Muscle of leg (tissue), 11 donors: ENCODE measurements around the gene CASQ2. TPM values are rescaled to one million over a fixed set of nuclear protein-coding genes. Genes with fewer than 3 reads are reported as not detected.

Experiments
- DNase-seq: peaks from one replicate; pipeline ENCODE4 v3.0.0; 2013
- H3K27ac ChIP-seq: one replicate; pipeline ENCODE4 v1.5.1; 2013; ENCODE audit warnings: mild to moderate bottlenecking, low read length, control low read depth
- H3K27me3 ChIP-seq: one replicate; pipeline ENCODE4 v1.6.1; 2013; ENCODE audit warnings: low read length; ENCODE audit not compliant: control insufficient read depth, insufficient read depth
- H3K36me3 ChIP-seq: one replicate; pipeline ENCODE4 v1.6.1; 2013; ENCODE audit warnings: low read length; ENCODE audit not compliant: control insufficient read depth, insufficient read depth
- H3K4me1 ChIP-seq: one replicate; pipeline ENCODE4 v1.6.1; 2013; ENCODE audit warnings: low read length; ENCODE audit not compliant: control insufficient read depth, insufficient read depth
- H3K4me3 ChIP-seq: one replicate; pipeline ENCODE4 v1.5.1; 2013; ENCODE audit warnings: low read length, control low read depth
- H3K9me3 ChIP-seq: replicated peaks from 2 replicates; pipeline ENCODE4 v1.6.1; 2013; ENCODE audit warnings: low read depth, low read length; ENCODE audit not compliant: control insufficient read depth
- WGBS: methylation state at CpG from one replicate; pipeline ENCODE4 v1.1.5; 2013; ENCODE audit warnings: missing lambda C conversion rate; ENCODE audit not compliant: insufficient coverage; 5-methylcytosine and 5-hydroxymethylcytosine counted together
- polyA plus RNA-seq, 8 donors: library from polyadenylated mRNA; unstranded; fragments of 120-200 nt; gene quantifications; one replicate each; pipeline versions ENCODE4 v1.2.1 to v1.2.3, GENCODE V29; 2013; ENCODE audit warnings: inconsistent platforms in 1 of 8, low replicate concordance in 1 of 8; ENCODE audit not compliant: insufficient read length in 8 of 8, insufficient read depth in 1 of 8
- total RNA-seq: library from RNA; stranded (reverse); fragments of 120-200 nt; gene quantifications from one replicate; pipeline ENCODE4 v1.2.4, GENCODE V29; 2013

CASQ2 gene
- total and polyA plus RNA-seq, 9 donors = 305 to 812 (median 606) TPM

- Histone ChIP-seq H3K4me3 (no peak overlapping the region), H3K9me3 (peaks cover 3% of the 10 kb centered on the region), H3K27ac (no peak overlapping the region), H3K27me3 (no peaks in the 10 kb centered on the region), H3K4me1 (peaks cover 2% of the 10 kb centered on the region), H3K36me3 (peaks cover 20% of the 10 kb centered on the region)
- 84% methylated on average over 9 of the region's 19 CpGs for WGBS
- no peak for DNase-seq
These were observed 97.2 kb downstream of the CASQ2 start for GRCh38 chr1:115671176-115671934.

GRCh38 chr1:115670476-115671175, 97.9 kb downstream of the CASQ2 start:
- Histone ChIP-seq H3K9me3 (peaks cover 3% of the 10 kb centered on the region), H3K4me3 (no peak overlapping the region), H3K36me3 (peaks cover 20% of the 10 kb centered on the region), H3K4me1 (peaks cover 2% of the 10 kb centered on the region), H3K27me3 (no peaks in the 10 kb centered on the region), H3K27ac (no peak overlapping the region)
- DNase-seq = no peak
- 75% methylated on average over 11 of the region's 14 CpGs for WGBS

GRCh38 chr1:115669886-115670285, 98.6 kb downstream of the CASQ2 start:
- DNase-seq = no peak
- H3K36me3 ChIP-seq = peaks cover 27% of the 10 kb centered on the region
- no CpG with 5 or more reads among the region's 1 CpG for WGBS
- H3K4me1 ChIP-seq = peaks cover 2% of the 10 kb centered on the region
- peaks cover 3% of the 10 kb centered on the region for H3K9me3 ChIP-seq
- no peak overlapping the region for H3K4me3 ChIP-seq
- no peaks in the 10 kb centered on the region for H3K27me3 ChIP-seq
- H3K27ac ChIP-seq = no peak overlapping the region

- Histone ChIP-seq H3K27ac (no peak overlapping the region), H3K27me3 (no peaks in the 10 kb centered on the region), H3K36me3 (peaks cover 29% of the 10 kb centered on the region), H3K4me3 (no peak overlapping the region), H3K9me3 (peaks cover 3% of the 10 kb centered on the region), H3K4me1 (peaks cover 2% of the 10 kb centered on the region)
- no peak for DNase-seq
- no CpG with 5 or more reads among the region's 5 CpGs for WGBS
These were observed 99.4 kb downstream of the CASQ2 start for GRCh38 chr1:115669002-115669673.

DNA sequence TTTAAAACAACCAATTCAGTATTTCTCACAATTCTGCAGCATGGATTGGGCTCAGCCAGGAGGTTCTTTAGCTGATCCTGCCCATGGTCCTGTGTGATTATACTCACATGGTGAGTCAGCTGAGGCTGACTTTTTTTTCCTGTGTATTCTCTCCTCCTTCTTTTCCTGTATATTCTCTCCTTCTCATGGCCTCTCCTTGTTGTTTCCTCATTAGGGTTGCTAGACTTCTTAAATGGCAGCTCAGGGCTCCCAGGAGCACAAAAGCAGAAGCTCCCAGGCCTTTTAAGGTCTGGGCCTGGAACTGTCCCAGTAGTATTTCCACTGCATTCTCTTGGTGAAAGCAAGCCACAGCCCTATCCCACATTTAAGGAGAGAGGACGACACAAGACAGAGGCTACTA, 99.9 kb downstream of the CASQ2 start:
- Histone ChIP-seq H3K4me1 (peaks cover 2% of the 10 kb centered on the region), H3K4me3 (no peak overlapping the region), H3K27ac (no peak overlapping the region), H3K27me3 (no peaks in the 10 kb centered on the region), H3K9me3 (peaks cover 3% of the 10 kb centered on the region), H3K36me3 (peaks cover 35% of the 10 kb centered on the region)
- no peak for DNase-seq
- no CpG with 5 or more reads among the region's 1 CpG for WGBS

- peaks cover 2% of the 10 kb centered on the region for H3K4me1 ChIP-seq
- H3K4me3 ChIP-seq = no peak overlapping the region
- no peak overlapping the region for H3K27ac ChIP-seq
- no peaks in the 10 kb centered on the region for H3K27me3 ChIP-seq
- no peak for DNase-seq
- WGBS = 89% methylated on average over 3 of the region's 4 CpGs
- H3K36me3 ChIP-seq = peaks cover 41% of the 10 kb centered on the region
- peaks cover 3% of the 10 kb centered on the region for H3K9me3 ChIP-seq
These were observed 101.8 kb downstream of the CASQ2 start for GRCh38 chr1:115666702-115667101.

- WGBS = 90% methylated on average over 6 of the region's 6 CpGs
- H3K9me3 ChIP-seq = peaks cover 3% of the 10 kb centered on the region
- no peaks in the 10 kb centered on the region for H3K27me3 ChIP-seq
- no peak for DNase-seq
- H3K36me3 ChIP-seq = peaks cover 41% of the 10 kb centered on the region
- H3K27ac ChIP-seq = no peak overlapping the region
- H3K4me3 ChIP-seq = no peak overlapping the region
- peaks cover 2% of the 10 kb centered on the region for H3K4me1 ChIP-seq
These were observed 102.3 kb downstream of the CASQ2 start for GRCh38 chr1:115666206-115666605.

- Histone ChIP-seq H3K27ac (no peak overlapping the region), H3K36me3 (peaks cover 47% of the 10 kb centered on the region)
- 91% methylated on average over 7 of the region's 7 CpGs for WGBS
These were observed 103.0 kb downstream of the CASQ2 start for GRCh38 chr1:115665319-115666096.

GRCh38 chr1:115661157-115661556, 107.4 kb downstream of the CASQ2 start:
- no CpG with 5 or more reads among the region's 1 CpG for WGBS
- Histone ChIP-seq H3K4me3 (no peak overlapping the region), H3K27ac (no peak overlapping the region), H3K36me3 (peaks cover 41% of the 10 kb centered on the region), H3K27me3 (no peaks in the 10 kb centered on the region), H3K9me3 (no peaks in the 10 kb centered on the region), H3K4me1 (no peaks in the 10 kb centered on the region)
- no peak for DNase-seq

More at GRCh38 chr1:115665319-115666096, 103.0 kb downstream of the CASQ2 start:
- Histone ChIP-seq H3K9me3 (peaks cover 3% of the 10 kb centered on the region), H3K27me3 (no peaks in the 10 kb centered on the region), H3K4me1 (no peaks in the 10 kb centered on the region), H3K4me3 (no peak overlapping the region)
- DNase-seq = no peak
